ENCODE results near the gene MAPK10. TPM values are rescaled to one million over a fixed set of nuclear protein-coding genes. Genes with fewer than 3 reads are reported as not detected.

MAPK10 gene
- total and polyA plus RNA-seq, 10 of the 15 experiments (the other 5 are each of a cell fraction or from before 2014, with no cell fraction given), result 1.1 to 4.2 (median 2.4) TPM

DNA sequence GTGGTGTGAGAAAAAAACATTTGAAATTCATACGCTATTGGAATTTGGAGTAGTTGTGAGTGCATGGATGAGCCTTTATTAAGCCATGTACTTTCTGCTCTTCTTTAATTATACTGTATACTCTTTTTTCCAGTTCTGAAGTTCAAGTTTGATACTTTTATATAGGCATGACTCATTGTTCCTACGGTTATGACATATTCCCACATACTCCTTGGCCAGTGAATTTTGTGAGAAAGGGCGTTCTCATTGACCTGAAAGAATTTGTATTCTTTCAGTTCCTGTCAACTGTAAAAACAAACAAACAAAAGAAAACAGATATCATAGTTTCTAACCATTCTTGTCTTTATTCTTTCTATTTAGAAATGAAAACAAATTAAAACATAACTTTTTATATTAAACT is 407.3 kb downstream of the MAPK10 start (continued):
- TF ChIP-seq, protein P1, sequence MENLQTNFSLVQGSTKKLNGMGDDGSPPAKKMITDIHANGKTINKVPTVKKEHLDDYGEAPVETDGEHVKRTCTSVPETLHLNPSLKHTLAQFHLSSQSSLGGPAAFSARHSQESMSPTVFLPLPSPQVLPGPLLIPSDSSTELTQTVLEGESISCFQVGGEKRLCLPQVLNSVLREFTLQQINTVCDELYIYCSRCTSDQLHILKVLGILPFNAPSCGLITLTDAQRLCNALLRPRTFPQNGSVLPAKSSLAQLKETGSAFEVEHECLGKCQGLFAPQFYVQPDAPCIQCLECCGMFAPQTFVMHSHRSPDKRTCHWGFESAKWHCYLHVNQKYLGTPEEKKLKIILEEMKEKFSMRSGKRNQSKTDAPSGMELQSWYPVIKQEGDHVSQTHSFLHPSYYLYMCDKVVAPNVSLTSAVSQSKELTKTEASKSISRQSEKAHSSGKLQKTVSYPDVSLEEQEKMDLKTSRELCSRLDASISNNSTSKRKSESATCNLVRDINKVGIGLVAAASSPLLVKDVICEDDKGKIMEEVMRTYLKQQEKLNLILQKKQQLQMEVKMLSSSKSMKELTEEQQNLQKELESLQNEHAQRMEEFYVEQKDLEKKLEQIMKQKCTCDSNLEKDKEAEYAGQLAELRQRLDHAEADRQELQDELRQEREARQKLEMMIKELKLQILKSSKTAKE (IDR thresholded peaks at IDR 0.05; ENCODE audit: low read depth, poor library complexity, severe bottlenecking), result no peak
- TF ChIP-seq SUZ12 (IDR thresholded peaks at IDR 0.05; ENCODE audit: unreplicated experiment), result no peak

DNA sequence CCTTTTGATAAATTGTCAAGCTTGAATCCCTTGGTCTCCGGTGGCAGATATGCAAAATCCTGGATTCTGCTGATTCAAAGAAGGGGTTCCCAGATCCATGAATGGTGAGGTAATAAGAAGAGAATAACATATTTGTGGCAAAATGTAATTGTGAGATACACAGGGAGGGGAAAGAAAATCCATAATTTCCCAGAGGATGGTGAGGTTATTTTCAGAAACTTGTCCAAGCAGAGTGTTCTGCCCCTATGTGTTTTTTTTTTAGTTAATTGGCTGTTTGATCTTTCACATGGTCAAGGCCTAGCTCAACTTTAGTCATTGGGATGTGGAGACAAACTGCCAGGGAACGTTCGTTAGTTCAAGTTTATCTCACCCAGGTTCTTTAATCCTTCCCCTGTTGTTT is 408.8 kb downstream of the MAPK10 start:
- Histone ChIP-seq H3K27ac (ENCODE audit: control insufficient read depth, insufficient read depth) (no peak overlapping the region), H3K4me3 (no peak overlapping the region), H4K20me1 (ENCODE audit: control insufficient read depth, insufficient read depth) (no peaks in the 10 kb centered on the region), H3K9me3 (replicated peaks; ENCODE audit: control insufficient read depth, insufficient read depth, low read length) (no peaks in the 10 kb centered on the region), H3K27me3 (replicated peaks in 1 of 2; ENCODE audit: control insufficient read depth in 2 of 2, insufficient read depth in 2 of 2, low read length in 1 of 2) (no peaks in the 10 kb centered on the region), H2AFZ (ENCODE audit: control insufficient read depth, low read depth, low read length) (no peak overlapping the region), H3K9ac (ENCODE audit: control insufficient read depth, insufficient read depth, low read length) (no peak overlapping the region), H3K79me2 (ENCODE audit: control insufficient read depth, insufficient read depth, low read length) (no peaks in the 10 kb centered on the region), H3K36me3 (ENCODE audit: control insufficient read depth in 2 of 2, insufficient read depth in 2 of 2, low read length in 1 of 2) (no peaks in the 10 kb centered on the region), H3K4me2 (ENCODE audit: control insufficient read depth, insufficient read depth) (no peak overlapping the region), H3K4me1 (ENCODE audit: control insufficient read depth, insufficient read depth, low read length) (no peaks in the 10 kb centered on the region)
- ChIA-PET CTCF (interaction anchor here (0.6 kb wide), 1 partner anchor 260 kb away, joined by 3 read pairs; no protein-coding TSS in a partner anchor), RAD21 (ENCODE audit: unreplicated experiment) (no interaction called here), SMC1A (ENCODE audit: uncharacterized antibody, unreplicated experiment) (interaction anchor here (0.7 kb wide), 1 partner anchor 14 kb away, joined by 3 read pairs; no protein-coding TSS in a partner anchor), POLR2A (no interaction called here)
- in situ Hi-C loops (cut with MboI) (no loop called here), intact Hi-C loops (cut with micrococcal nuclease; ENCODE audit: unreplicated experiment) (no loop called here)
- TF ChIP-seq RFX5 (IDR thresholded peaks at IDR 0.05; ENCODE audit: low read depth, low read length) (no peak), EGR1 (IDR thresholded peaks at IDR 0.05; ENCODE audit: borderline replicate concordance in 1 of 2, low read depth in 2 of 2, low read length in 2 of 2) (no peak), MTA2 (IDR thresholded peaks at IDR 0.05; ENCODE audit: low read depth) (no peak), IRF4 (IDR thresholded peaks at IDR 0.05; ENCODE audit: low read depth, low read length) (no peak), WRNIP1 (IDR thresholded peaks at IDR 0.05; ENCODE audit: borderline replicate concordance, low read depth, low read length) (no peak), TCF3 (IDR thresholded peaks at IDR 0.05; ENCODE audit: borderline replicate concordance, insufficient read depth, low read depth, low read length) (no peak), BHLHE40 (IDR thresholded peaks at IDR 0.05; ENCODE audit: borderline replicate concordance in 1 of 2, low read depth in 2 of 2, low read length in 1 of 2) (no peak), ZBED1 (IDR thresholded peaks at IDR 0.05; ENCODE audit: borderline replicate concordance) (no peak), SMAD5 (IDR thresholded peaks at IDR 0.05; ENCODE audit: low read depth) (no peak), YBX1 (IDR thresholded peaks at IDR 0.05) (no peak), SREBF1 (IDR thresholded peaks at IDR 0.05; ENCODE audit: low read length) (no peak)
- TF ChIP-seq, protein P2, sequence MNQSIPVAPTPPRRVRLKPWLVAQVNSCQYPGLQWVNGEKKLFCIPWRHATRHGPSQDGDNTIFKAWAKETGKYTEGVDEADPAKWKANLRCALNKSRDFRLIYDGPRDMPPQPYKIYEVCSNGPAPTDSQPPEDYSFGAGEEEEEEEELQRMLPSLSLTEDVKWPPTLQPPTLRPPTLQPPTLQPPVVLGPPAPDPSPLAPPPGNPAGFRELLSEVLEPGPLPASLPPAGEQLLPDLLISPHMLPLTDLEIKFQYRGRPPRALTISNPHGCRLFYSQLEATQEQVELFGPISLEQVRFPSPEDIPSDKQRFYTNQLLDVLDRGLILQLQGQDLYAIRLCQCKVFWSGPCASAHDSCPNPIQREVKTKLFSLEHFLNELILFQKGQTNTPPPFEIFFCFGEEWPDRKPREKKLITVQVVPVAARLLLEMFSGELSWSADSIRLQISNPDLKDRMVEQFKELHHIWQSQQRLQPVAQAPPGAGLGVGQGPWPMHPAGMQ (IDR thresholded peaks at IDR 0.05; ENCODE audit: borderline replicate concordance), result no peak
- 37% methylated on average over 3 of the region's 3 CpGs for WGBS (ENCODE audit: insufficient coverage, insufficient replicate concordance, low lambda C conversion rate, missing lambda C conversion rate)
- FAIRE-seq, result no peak
- DNase-seq (ENCODE audit: low read depth, low spot score), result no peak
- no peak for ATAC-seq
- BruUV-seq (replicated peaks), result no TSS peak

Measured in GM12878 (cell line).